Ishikawa (cell line): ENCODE data around the gene SMURF1.

Experiments
- CEBPB ChIP-seq: IDR thresholded peaks from 2 replicates; pipeline ENCODE4 v1.6.1; 2012
- CREB1 ChIP-seq: IDR thresholded peaks from 2 replicates; pipeline ENCODE4 v1.6.1; 2012; ENCODE audit warnings: low read depth
- EGR1 ChIP-seq: IDR thresholded peaks from 2 replicates; pipeline ENCODE4 v1.6.1; 2012
- EP300 ChIP-seq: IDR thresholded peaks from 2 replicates; pipeline ENCODE4 v1.6.1; 2012; ENCODE audit warnings: borderline replicate concordance
- FOXM1 ChIP-seq: IDR thresholded peaks from 2 replicates; pipeline ENCODE4 v1.6.1; 2012; ENCODE audit warnings: low read depth, borderline replicate concordance
- MAX ChIP-seq: IDR thresholded peaks from 2 replicates; pipeline ENCODE4 v1.6.1; 2012
- NFIC ChIP-seq: IDR thresholded peaks from 2 replicates; pipeline ENCODE4 v1.6.1; 2012
- RAD21 ChIP-seq: IDR thresholded peaks from 2 replicates; pipeline ENCODE4 v1.6.1; 2012; ENCODE audit warnings: low read depth
- TAF1 ChIP-seq: IDR thresholded peaks from 2 replicates; pipeline ENCODE4 v1.6.1; 2012; ENCODE audit warnings: low read depth, mild to moderate bottlenecking
- TCF12 ChIP-seq: IDR thresholded peaks from 2 replicates; pipeline ENCODE4 v1.6.1; 2012; ENCODE audit warnings: low read depth
- TEAD4 ChIP-seq: IDR thresholded peaks from 2 replicates; pipeline ENCODE4 v1.6.1; 2012
- YY1 ChIP-seq: IDR thresholded peaks from 2 replicates; pipeline ENCODE4 v1.6.1; 2012; ENCODE audit warnings: low read depth
- ZBTB7A ChIP-seq: IDR thresholded peaks from 2 replicates; pipeline ENCODE4 v1.6.1; 2012; ENCODE audit warnings: low read depth
- TF ChIP-seq, protein P1 (sequence below): IDR thresholded peaks from 2 replicates; pipeline ENCODE4 v1.6.1; 2012; ENCODE audit warnings: low read depth, mild to moderate bottlenecking
- TF ChIP-seq, protein P2 (sequence below): IDR thresholded peaks from 2 replicates; pipeline ENCODE4 v1.6.1; 2012

Gene SMURF1

GRCh38 chr7:99095698-99096097 lies 48.2 kb downstream of the SMURF1 start:
- no peak for TF ChIP-seq YY1
- TF ChIP-seq, protein P1, sequence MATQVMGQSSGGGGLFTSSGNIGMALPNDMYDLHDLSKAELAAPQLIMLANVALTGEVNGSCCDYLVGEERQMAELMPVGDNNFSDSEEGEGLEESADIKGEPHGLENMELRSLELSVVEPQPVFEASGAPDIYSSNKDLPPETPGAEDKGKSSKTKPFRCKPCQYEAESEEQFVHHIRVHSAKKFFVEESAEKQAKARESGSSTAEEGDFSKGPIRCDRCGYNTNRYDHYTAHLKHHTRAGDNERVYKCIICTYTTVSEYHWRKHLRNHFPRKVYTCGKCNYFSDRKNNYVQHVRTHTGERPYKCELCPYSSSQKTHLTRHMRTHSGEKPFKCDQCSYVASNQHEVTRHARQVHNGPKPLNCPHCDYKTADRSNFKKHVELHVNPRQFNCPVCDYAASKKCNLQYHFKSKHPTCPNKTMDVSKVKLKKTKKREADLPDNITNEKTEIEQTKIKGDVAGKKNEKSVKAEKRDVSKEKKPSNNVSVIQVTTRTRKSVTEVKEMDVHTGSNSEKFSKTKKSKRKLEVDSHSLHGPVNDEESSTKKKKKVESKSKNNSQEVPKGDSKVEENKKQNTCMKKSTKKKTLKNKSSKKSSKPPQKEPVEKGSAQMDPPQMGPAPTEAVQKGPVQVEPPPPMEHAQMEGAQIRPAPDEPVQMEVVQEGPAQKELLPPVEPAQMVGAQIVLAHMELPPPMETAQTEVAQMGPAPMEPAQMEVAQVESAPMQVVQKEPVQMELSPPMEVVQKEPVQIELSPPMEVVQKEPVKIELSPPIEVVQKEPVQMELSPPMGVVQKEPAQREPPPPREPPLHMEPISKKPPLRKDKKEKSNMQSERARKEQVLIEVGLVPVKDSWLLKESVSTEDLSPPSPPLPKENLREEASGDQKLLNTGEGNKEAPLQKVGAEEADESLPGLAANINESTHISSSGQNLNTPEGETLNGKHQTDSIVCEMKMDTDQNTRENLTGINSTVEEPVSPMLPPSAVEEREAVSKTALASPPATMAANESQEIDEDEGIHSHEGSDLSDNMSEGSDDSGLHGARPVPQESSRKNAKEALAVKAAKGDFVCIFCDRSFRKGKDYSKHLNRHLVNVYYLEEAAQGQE = no peak
- TF ChIP-seq FOXM1 = no peak
- TF ChIP-seq CREB1 = no peak
- no peak for TF ChIP-seq TEAD4
- TF ChIP-seq ZBTB7A = no peak
- TF ChIP-seq CEBPB = no peak
- no peak for TF ChIP-seq MAX
- no peak for TF ChIP-seq TAF1
- TF ChIP-seq RAD21 = no peak
- TF ChIP-seq NFIC = no peak
- TF ChIP-seq EP300 = no peak
- no peak for TF ChIP-seq EGR1
- TF ChIP-seq, protein P2, sequence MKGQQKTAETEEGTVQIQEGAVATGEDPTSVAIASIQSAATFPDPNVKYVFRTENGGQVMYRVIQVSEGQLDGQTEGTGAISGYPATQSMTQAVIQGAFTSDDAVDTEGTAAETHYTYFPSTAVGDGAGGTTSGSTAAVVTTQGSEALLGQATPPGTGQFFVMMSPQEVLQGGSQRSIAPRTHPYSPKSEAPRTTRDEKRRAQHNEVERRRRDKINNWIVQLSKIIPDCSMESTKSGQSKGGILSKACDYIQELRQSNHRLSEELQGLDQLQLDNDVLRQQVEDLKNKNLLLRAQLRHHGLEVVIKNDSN = no peak
- TF ChIP-seq TCF12 = no peak

DNA sequence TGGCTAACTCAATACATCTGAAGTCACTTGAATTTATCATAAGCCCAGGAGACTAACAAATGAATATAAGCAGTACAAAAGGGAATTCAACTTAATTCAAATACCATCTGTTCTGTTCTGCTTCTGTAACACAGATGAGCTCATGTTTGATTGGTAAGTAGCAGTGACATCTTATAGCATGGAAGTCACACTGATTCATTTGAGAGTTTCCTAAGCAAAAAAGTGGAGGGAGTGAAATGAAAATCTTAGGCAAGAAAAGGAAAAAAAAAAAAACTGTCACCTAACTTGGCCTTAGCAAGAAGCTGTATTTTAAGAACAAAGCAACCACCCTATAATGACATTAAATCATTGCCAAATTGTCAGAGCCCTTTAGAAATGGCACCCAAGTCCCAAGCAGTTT lies 49.5 kb downstream of the SMURF1 start:
- TF ChIP-seq TAF1 (no peak), ZBTB7A (no peak), CEBPB (no peak)

DNA sequence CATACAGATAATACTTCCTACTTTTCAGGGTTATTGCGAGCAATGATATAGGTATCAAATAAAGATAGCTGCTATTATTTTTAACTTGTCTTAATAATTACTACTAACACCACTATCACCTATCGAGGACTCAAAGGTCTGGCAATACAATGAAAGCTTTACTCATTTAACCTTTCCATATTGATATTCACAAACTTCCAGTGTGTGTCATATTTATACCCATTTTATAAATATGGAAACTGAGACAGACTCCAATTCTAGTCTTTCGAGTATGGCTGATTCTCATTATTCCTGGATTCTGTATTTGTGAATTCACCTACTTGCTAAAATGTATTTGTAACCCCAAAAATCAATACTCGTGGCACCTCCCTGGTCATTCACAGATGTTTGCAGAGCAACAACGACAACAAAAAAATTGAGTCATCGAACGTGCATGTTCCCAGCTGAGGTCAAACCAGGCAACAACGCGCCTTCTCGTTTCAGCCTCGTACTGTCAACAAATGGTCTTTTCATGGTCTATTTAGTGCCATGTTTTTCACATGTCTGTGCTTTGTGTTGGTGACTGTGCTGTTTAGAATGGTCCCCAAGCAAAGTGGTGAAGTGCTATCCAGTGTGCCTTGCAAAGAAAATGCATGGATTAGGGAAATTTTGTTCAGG lies 51.7 kb downstream of the SMURF1 start:
- no peak for TF ChIP-seq NFIC
- TF ChIP-seq, protein P1 = no peak
- TF ChIP-seq TEAD4 = no peak
- TF ChIP-seq, protein P2 = no peak
- TF ChIP-seq TAF1 = no peak
- TF ChIP-seq RAD21 = no peak
- no peak for TF ChIP-seq YY1
- TF ChIP-seq ZBTB7A = no peak
- no peak for TF ChIP-seq TCF12
- TF ChIP-seq EP300 = no peak
- TF ChIP-seq CEBPB = no peak
- no peak for TF ChIP-seq MAX
- TF ChIP-seq EGR1 = no peak
- TF ChIP-seq FOXM1 = no peak
- TF ChIP-seq CREB1 = no peak

DNA sequence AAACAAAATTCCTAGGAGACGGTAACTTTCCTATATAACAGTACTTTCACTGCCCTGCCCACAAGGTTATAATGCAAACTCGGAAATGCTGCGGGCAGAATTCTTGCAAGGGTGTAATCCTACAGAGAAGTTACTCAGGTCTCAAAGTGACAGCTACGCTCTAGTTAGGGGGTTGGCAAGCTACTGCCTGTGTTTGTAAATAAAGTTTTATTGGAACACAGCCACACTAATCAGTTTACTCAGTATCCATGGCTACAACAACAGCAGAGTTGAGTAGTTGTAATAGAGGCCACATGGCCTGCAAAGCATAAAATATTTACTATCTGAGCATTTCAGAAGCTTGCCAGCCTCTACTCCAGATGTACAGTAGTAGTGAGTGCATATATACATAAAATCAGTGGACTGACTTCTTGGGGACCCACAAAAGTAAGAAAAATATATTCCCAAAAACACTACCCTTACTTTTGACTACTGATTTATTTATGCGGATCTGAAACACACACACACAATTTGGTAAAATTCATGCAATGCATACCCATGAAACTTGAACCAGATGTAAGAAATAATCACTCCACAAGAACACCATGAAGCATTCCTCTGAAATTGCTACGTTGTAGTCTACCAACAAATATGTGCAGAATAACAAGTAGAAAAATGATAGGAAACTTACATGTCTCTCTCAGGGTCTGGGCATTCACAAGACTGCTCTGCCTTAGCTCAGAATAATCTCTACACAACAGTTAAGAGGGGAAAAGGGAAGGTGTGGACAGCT lies 53.0 kb downstream of the SMURF1 start:
- no peak for TF ChIP-seq CEBPB
- no peak for TF ChIP-seq FOXM1
- TF ChIP-seq MAX = no peak
- TF ChIP-seq EGR1 = no peak

GRCh38 chr7:99089914-99090629 lies 53.8 kb downstream of the SMURF1 start:
- no peak for TF ChIP-seq ZBTB7A
- no peak for TF ChIP-seq CEBPB

DNA sequence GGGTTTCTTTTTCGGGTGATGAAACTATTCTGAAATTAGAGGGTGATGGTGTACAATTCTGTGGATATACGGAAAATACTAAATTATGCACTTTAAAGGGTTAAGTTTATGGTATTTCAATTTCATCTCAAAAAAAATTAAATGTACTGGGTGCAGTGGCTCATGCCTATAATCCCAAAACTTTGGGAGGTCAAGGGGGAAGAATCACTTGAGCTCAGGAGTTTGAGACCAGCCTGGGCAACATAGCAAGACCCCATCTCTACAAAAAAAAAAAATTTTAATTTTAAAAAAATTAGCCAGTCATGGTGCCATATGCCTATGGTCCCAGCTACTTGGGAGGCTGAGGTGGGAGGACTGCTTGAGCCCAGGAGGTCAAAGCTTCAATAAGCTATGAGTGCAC lies 57.0 kb downstream of the SMURF1 start:
- TF ChIP-seq FOXM1 = no peak
- no peak for TF ChIP-seq MAX
- TF ChIP-seq TEAD4 = no peak
- TF ChIP-seq, protein P1 = no peak
- TF ChIP-seq TCF12 = no peak
- TF ChIP-seq EGR1 = no peak
- TF ChIP-seq RAD21 = no peak
- TF ChIP-seq NFIC = no peak
- TF ChIP-seq EP300 = no peak
- no peak for TF ChIP-seq CREB1
- TF ChIP-seq CEBPB = no peak
- no peak for TF ChIP-seq ZBTB7A
- no peak for TF ChIP-seq TAF1
- TF ChIP-seq, protein P2 = no peak
- TF ChIP-seq YY1 = no peak
